Measurements from ENCODE around the gene AP1B1. TPM values are rescaled to one million over a fixed set of nuclear protein-coding genes. Genes with fewer than 3 reads are reported as not detected.
A peak's percentile ranks its signal among the peaks of the same experiment; 100 is the strongest.

Gene AP1B1
- total and polyA plus RNA-seq, 2 donors (not counting 1 experiment from before 2014, with no cell fraction given): 44.1 to 45.6 TPM

- no peak overlapping the region for H3K9ac ChIP-seq (ENCODE audit: insufficient read depth, low read length)
- no peak for TF ChIP-seq EZH2 (IDR thresholded peaks at IDR 0.05; ENCODE audit: low read length, missing control alignments)
- peak in 1 of 2 donors; percentile 20 for TF ChIP-seq CTCF (conservative IDR thresholded peaks at IDR 0.05 in 1 of 2, IDR thresholded peaks at IDR 0.05 in 1 of 2; ENCODE audit: low read depth in 1 of 2, low read length in 2 of 2)
Observed at GRCh38 chr22:29328055-29328454, 60.3 kb downstream of the AP1B1 start.

GRCh38 chr22:29327089-29327764, 61.1 kb downstream of the AP1B1 start:
- no peak for DNase-seq (ENCODE audit: low read depth in 2 of 2)
- TF ChIP-seq CTCF (conservative IDR thresholded peaks at IDR 0.05 in 1 of 2, IDR thresholded peaks at IDR 0.05 in 1 of 2; ENCODE audit: low read depth in 1 of 2, low read length in 2 of 2) (no peak), EZH2 (IDR thresholded peaks at IDR 0.05; ENCODE audit: low read length, missing control alignments) (no peak)
- Histone ChIP-seq H3K36me3 (ENCODE audit: control insufficient read depth, insufficient read depth, low read length) (peaks cover 12% of the 10 kb centered on the region), H3K27ac (ENCODE audit: insufficient read depth, low read length) (no peak overlapping the region), H3K9ac (ENCODE audit: insufficient read depth, low read length) (no peak overlapping the region), H3K4me2 (ENCODE audit: extremely low read depth, insufficient read depth, low read length) (no peak overlapping the region), H3K9me3 (ENCODE audit: control insufficient read depth, insufficient read depth, low read depth, low read length) (no peaks in the 10 kb centered on the region), H3K27me3 (ENCODE audit: control insufficient read depth, insufficient read depth, low read length) (no peaks in the 10 kb centered on the region), H4K20me1 (ENCODE audit: control insufficient read depth, extremely low read depth, insufficient read depth, low read length) (no peaks in the 10 kb centered on the region), H3K4me3 (replicated peaks in 1 of 4; ENCODE audit: control extremely low read depth in 1 of 4, insufficient read depth in 1 of 4, low read depth in 3 of 4, low read length in 4 of 4) (no peak overlapping the region), H3K79me2 (ENCODE audit: control insufficient read depth, insufficient read depth, low read length) (no peaks in the 10 kb centered on the region), H3K4me1 (ENCODE audit: control insufficient read depth, extremely low read depth, insufficient read depth, low read length) (peaks cover 8% of the 10 kb centered on the region), H2AFZ (ENCODE audit: low read length) (no peak overlapping the region)

More at GRCh38 chr22:29328055-29328454, 60.3 kb downstream of the AP1B1 start:
- Histone ChIP-seq H3K27me3 (ENCODE audit: control insufficient read depth, insufficient read depth, low read length) (no peaks in the 10 kb centered on the region), H3K36me3 (ENCODE audit: control insufficient read depth, insufficient read depth, low read length) (peaks cover 12% of the 10 kb centered on the region), H3K4me3 (replicated peaks in 1 of 4; ENCODE audit: control extremely low read depth in 1 of 4, insufficient read depth in 1 of 4, low read depth in 3 of 4, low read length in 4 of 4) (no peak overlapping the region), H3K4me1 (ENCODE audit: control insufficient read depth, extremely low read depth, insufficient read depth, low read length) (peaks cover 8% of the 10 kb centered on the region), H4K20me1 (ENCODE audit: control insufficient read depth, extremely low read depth, insufficient read depth, low read length) (no peaks in the 10 kb centered on the region), H3K79me2 (ENCODE audit: control insufficient read depth, insufficient read depth, low read length) (no peaks in the 10 kb centered on the region), H2AFZ (ENCODE audit: low read length) (no peak overlapping the region), H3K27ac (ENCODE audit: insufficient read depth, low read length) (no peak overlapping the region), H3K9me3 (ENCODE audit: control insufficient read depth, insufficient read depth, low read depth, low read length) (no peaks in the 10 kb centered on the region), H3K4me2 (ENCODE audit: extremely low read depth, insufficient read depth, low read length) (no peak overlapping the region)
- DNase-seq (ENCODE audit: low read depth in 2 of 2): no peak

GRCh38 chr22:29326481-29326880, 61.9 kb downstream of the AP1B1 start:
- Histone ChIP-seq H3K9ac (ENCODE audit: insufficient read depth, low read length) (no peak overlapping the region), H3K27me3 (ENCODE audit: control insufficient read depth, insufficient read depth, low read length) (no peaks in the 10 kb centered on the region), H3K27ac (ENCODE audit: insufficient read depth, low read length) (no peak overlapping the region), H3K4me1 (ENCODE audit: control insufficient read depth, extremely low read depth, insufficient read depth, low read length) (peaks cover 8% of the 10 kb centered on the region), H3K36me3 (ENCODE audit: control insufficient read depth, insufficient read depth, low read length) (peaks cover 12% of the 10 kb centered on the region), H3K4me2 (ENCODE audit: extremely low read depth, insufficient read depth, low read length) (no peak overlapping the region), H3K9me3 (ENCODE audit: control insufficient read depth, insufficient read depth, low read depth, low read length) (no peaks in the 10 kb centered on the region), H4K20me1 (ENCODE audit: control insufficient read depth, extremely low read depth, insufficient read depth, low read length) (no peaks in the 10 kb centered on the region), H3K4me3 (replicated peaks in 1 of 4; ENCODE audit: control extremely low read depth in 1 of 4, insufficient read depth in 1 of 4, low read depth in 3 of 4, low read length in 4 of 4) (no peak overlapping the region), H2AFZ (ENCODE audit: low read length) (no peak overlapping the region), H3K79me2 (ENCODE audit: control insufficient read depth, insufficient read depth, low read length) (no peaks in the 10 kb centered on the region)
- no peak for DNase-seq (ENCODE audit: low read depth in 2 of 2)
- TF ChIP-seq CTCF (conservative IDR thresholded peaks at IDR 0.05 in 1 of 2, IDR thresholded peaks at IDR 0.05 in 1 of 2; ENCODE audit: low read depth in 1 of 2, low read length in 2 of 2) (no peak), EZH2 (IDR thresholded peaks at IDR 0.05; ENCODE audit: low read length, missing control alignments) (no peak)
